ENCODE data around the gene TMEM30A.
A peak's percentile ranks its signal among the peaks of the same experiment; 100 is the strongest.

TMEM30A gene

DNA sequence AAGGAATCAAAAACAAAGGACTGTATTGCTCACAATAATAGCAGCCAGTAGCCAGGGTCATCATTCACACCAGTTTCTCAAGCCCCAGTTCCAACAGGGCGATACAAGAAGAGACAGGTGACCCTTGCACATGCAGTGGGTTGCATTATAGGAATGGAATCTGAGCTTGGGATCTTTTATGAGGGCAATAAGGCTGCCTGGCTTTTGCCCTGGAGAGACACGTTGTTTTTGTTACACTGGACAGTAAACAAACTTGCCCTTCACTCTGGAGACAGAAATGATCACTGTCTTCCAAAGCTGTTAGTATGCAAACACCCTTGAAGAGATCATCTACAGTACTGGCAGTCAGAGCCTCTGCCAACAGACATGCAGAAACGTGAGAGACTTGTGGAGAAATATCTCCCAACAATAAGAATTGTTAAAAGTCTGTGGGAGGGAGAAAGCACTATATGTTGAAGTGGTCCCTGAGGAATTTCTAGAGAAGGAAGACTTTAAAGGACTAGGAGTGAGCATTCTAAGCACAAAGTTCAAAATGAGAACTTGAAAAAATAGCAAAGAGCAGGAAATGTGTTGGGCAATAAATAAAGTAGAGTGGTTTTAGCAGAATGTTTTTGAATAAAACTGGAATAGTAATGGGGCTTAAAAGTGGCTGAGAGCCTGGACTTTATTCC, 72.5 kb downstream of the TMEM30A start:
- no peak for FAIRE-seq

DNA sequence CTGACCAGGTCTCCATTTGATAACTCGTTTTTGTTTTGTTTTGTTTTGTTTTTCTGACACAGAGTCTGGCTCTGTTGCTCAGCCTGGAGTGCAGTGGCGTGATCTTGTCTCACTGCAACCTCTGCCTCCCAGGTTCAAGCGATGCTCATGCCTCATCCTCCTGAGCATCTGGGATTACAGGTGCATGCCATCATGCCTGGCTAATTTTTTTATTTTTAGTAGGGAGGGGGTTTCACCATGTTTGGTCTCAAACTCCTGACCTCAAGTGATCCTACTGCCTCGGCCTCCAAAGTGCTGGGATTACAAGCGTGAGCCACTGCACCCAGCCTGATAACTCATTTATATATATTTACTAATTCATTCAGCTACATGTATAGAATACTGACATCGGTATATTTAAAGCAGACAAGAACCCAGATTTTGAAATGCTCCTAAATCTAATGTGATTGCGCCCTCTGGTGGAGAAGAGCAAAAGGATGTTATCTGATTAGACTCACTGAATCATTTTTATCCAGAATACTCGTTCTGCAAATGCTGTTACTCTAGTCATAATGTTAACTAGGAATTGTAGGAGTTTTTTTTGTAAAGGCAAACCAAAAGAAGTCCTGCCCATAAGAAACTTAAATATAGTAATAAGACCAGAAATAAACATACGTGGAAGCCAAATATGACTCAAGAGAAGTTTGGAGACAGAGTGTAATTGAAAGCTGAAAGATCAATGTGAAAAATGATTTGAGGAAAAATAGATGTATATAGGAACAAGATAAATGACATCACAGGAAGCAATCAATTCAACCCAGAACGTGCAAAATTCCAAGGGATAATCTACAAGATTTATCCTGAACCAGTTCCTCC, 73.5 kb downstream of the TMEM30A start:
- peak; percentile 76 for FAIRE-seq

GRCh38 chr6:75209184-75209723, 75.3 kb downstream of the TMEM30A start:
- FAIRE-seq: no peak

DNA sequence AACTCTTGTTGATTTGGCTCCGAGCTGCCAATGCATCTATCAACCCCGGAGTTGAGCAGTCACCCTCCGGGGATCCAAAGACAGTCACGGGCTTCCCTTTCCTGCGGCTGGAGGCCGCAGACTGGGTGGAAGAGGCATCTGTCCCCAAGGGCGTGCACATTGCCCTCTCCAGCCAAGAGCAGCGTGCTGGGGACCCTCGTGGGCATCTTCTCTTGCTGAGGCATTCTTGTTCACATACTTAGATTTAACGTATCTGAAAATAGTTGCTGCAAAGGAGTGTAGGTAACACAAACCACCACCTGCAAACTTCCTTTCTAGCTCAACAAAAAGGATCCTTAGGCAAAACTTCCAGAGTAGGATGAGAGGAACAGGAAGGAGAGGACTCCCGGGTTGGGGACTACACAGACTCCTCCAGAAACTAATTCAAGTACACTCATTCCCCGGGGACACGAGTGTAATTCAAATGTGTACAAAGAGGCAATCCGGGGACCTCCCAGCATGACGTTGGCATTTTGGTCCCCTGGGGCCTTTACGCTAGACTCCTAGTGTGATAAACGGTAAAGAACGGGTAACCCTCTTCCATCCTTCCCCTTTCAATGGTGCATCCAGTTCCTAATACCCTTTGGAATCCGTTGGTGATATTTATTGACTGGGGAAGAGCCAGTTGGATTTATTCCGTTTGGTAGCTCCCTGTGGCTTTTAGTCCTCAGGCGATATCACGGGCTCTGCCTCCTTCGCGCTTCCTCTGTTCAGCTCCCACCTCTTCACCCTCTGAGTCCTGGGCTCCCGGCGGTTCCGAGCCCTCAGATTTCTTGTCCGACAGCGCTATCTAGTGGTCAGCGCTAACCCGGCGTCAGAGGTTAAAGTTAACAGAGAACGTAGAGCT, 76.1 kb downstream of the TMEM30A start:
- peak; percentile 87 for FAIRE-seq

- no peak for FAIRE-seq
Observed at GRCh38 chr6:75206576-75207342, 77.8 kb downstream of the TMEM30A start.

DNA sequence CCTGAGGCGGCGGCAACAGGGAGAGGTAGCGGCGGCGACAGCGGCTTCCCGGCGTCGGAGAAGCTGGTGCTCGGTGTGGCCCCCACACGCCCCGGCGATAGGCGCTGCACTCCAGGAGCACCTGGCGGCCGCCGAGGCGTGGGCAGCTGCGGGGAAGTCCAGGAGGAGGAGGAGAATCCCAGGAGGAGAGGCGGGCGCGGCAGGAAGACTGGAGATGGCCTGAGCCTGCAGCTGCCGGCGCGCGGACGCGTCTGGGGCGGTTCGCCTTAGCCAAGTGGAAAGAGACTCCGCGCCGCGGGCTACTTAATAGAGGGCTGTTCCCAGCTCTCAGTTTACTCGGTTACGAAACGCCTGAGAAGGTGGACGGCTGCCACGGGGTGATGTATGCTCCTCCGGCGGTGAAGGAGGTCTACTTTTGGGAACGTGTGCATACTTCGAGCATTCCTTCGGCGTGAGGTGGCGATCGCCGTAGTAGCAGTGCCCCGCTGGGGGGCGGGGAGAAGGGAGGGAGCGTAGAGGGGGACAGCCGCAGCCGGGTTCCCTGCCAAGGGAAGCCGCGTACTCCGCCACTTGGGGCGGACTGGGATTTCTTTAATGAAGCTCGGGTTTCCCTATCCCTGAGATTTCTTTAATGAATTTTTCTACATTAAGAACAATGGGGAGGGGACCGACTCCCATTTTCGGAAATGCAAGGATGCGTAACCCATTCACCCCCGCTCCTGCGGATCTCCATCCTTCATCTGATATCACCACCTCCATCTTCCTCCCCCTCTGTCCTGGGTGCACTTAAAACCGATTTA, 78.6 kb downstream of the TMEM30A start, which contains the start of gene COL12A1:
TSS of gene COL12A1 (minus strand) at position 278 of the 800 bp plus-strand sequence. CDS start 3,261 bp downstream, outside the sequence.
- FAIRE-seq: no peak

- no peak for FAIRE-seq
Observed at GRCh38 chr6:75204959-75205775, 79.4 kb downstream of the TMEM30A start.

DNA sequence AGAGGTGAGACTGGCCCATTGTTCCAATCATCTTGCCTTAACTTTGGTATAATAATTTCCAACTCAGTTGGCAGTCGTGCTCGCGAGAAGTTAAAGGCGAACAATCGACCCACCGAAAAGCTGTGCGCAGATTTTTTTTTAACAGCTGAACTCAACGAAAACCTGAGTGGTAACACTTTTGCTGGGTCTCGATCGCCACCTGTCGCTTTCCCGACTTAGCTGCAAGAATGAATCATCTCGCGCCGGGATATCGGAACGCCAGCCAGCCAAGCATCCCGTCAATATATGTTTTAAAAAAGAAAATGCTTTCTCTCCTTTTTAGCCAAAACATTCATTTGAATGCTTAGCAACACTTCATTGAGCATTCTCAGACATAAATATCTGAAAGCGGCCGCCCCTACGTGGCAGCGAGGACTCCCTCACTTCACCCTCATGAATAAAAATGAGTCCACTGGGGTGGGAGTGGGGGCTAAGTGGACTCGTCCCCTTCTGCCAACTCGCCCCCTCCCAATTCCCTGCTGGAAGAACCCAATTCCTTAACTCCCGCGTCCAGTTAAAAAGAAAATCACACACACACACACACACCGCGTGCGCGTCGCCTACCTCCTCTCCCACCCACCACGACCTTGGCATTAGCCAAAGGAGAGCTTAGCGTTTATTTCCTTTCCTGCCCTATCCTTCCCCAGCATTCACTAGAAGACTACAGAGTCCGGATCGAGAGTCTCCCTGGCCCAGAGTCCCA, 80.2 kb downstream of the TMEM30A start:
- peak; percentile 91 for FAIRE-seq

DNA sequence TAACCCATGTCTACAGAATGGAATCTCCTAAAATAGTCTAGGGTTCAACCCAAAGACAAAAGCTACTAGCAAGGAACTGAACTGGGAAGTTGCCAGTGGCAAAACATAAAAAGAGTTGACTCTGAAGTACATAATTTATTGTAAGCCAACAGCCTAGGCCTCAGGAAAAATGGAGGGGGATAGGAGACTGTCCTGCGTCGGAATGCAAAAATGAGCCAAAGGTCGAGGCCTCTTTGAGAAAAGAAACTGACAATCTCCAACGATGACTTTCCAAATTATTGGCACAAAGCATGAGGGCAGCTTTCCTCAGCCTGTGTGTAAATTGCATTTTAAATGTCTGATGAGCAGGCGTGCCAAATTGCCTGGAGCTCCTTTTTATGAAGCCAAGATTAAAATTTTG, 80.9 kb downstream of the TMEM30A start:
- no peak for FAIRE-seq

Data from endometrium (tissue), 2 donors.